ENCODE data around the gene CDON.
A peak's percentile ranks its signal among the peaks of the same experiment; 100 is the strongest.

DNA sequence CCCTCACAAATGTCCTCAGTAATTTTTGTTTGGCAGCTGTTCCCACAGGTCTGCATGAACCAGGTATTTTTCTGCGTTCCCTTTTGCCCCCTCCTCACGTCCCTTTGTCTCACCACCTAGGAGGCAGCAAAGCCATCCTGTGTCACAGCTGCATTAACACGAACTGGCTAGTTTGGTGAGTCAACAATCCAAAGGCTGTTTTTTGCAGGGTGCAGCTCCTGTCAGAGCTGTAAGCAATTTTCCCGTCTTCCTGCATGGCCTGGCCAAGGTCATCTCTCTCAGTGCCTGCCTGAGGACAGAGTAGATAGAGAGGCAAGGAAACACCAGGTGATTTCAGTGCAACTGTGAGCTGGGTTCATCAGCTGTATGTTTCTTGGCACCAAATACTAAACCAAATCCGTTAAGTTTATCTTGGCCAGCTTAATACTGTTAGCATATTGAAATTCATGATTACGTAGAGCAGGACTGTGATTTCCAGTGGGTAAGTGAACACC is 137.4 kb downstream of the CDON start:
- TF ChIP-seq, protein P1, sequence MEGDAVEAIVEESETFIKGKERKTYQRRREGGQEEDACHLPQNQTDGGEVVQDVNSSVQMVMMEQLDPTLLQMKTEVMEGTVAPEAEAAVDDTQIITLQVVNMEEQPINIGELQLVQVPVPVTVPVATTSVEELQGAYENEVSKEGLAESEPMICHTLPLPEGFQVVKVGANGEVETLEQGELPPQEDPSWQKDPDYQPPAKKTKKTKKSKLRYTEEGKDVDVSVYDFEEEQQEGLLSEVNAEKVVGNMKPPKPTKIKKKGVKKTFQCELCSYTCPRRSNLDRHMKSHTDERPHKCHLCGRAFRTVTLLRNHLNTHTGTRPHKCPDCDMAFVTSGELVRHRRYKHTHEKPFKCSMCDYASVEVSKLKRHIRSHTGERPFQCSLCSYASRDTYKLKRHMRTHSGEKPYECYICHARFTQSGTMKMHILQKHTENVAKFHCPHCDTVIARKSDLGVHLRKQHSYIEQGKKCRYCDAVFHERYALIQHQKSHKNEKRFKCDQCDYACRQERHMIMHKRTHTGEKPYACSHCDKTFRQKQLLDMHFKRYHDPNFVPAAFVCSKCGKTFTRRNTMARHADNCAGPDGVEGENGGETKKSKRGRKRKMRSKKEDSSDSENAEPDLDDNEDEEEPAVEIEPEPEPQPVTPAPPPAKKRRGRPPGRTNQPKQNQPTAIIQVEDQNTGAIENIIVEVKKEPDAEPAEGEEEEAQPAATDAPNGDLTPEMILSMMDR (IDR thresholded peaks at IDR 0.05), result no peak
- TF ChIP-seq TAF1 (IDR thresholded peaks at IDR 0.05; ENCODE audit: borderline replicate concordance, low read depth, low read length) (no peak), RCOR1 (IDR thresholded peaks at IDR 0.05; ENCODE audit: low read length) (no peak), GATA2 (CRISPR knock-in tag; IDR thresholded peaks at IDR 0.05) (0 out of 2 replicates have a peak, but pooled peaks have one; percentile 51)
